H9 (cell line): ENCODE results near the gene TMEM164. TPM values are rescaled to one million over a fixed set of nuclear protein-coding genes. Genes with fewer than 3 reads are reported as not detected.

ENCODE experiments used
- DNase-seq: peaks from one replicate; pipeline ENCODE4 v3.0.0-alpha.2; 2017
- H2AFZ ChIP-seq: one replicate; pipeline ENCODE4 v1.6.1; 2013; ENCODE audit warnings: mild to moderate bottlenecking, low read length, control low read depth, moderate library complexity
- H2AK5ac ChIP-seq: 2 replicates; pipeline ENCODE4 v1.6.1; 2013; ENCODE audit warnings: low read length, control low read depth, mixed read lengths; ENCODE audit not compliant: insufficient read length
- H2BK120ac ChIP-seq: one replicate; pipeline ENCODE4 v1.6.1; 2013; ENCODE audit warnings: low read depth, mild to moderate bottlenecking, low read length, control low read depth, inconsistent platforms; ENCODE audit not compliant: poor library complexity, severe bottlenecking
- H2BK12ac ChIP-seq: 2 replicates; pipeline ENCODE4 v1.6.1; 2013; ENCODE audit warnings: low read length, control low read depth, mixed read lengths, low read depth; ENCODE audit not compliant: insufficient read length
- H2BK15ac ChIP-seq: 2 replicates; pipeline ENCODE4 v1.6.1; 2013; ENCODE audit warnings: low read depth, low read length, control low read depth
- H2BK20ac ChIP-seq: one replicate; pipeline ENCODE4 v1.6.1; 2013; ENCODE audit warnings: low read depth, mild to moderate bottlenecking, low read length, control low read depth, inconsistent platforms; ENCODE audit not compliant: poor library complexity, severe bottlenecking
- H2BK5ac ChIP-seq: 2 replicates; pipeline ENCODE4 v1.6.1; 2013; ENCODE audit warnings: low read length, control low read depth, mixed read lengths; ENCODE audit not compliant: insufficient read length
- H3K14ac ChIP-seq: 2 replicates; pipeline ENCODE4 v1.6.1; 2013; ENCODE audit warnings: low read length, control low read depth; ENCODE audit not compliant: insufficient read depth
- H3K18ac ChIP-seq: 2 replicates; pipeline ENCODE4 v1.6.1; 2013; ENCODE audit warnings: low read depth, mild to moderate bottlenecking, mixed read lengths, low read length, control low read depth; ENCODE audit not compliant: insufficient read length
- H3K23ac ChIP-seq: 2 replicates; pipeline ENCODE4 v1.6.1; 2013; ENCODE audit warnings: low read length, control low read depth, mixed read lengths, low read depth; ENCODE audit not compliant: insufficient read length
- H3K23me2 ChIP-seq: 2 replicates; pipeline ENCODE4 v1.6.1; 2013; ENCODE audit warnings: low read depth, mild to moderate bottlenecking, mixed read lengths, low read length, control low read depth; ENCODE audit not compliant: insufficient read length, poor library complexity, severe bottlenecking
- H3K27ac ChIP-seq: 2 replicates; pipeline ENCODE4 v1.5.1; 2013; ENCODE audit warnings: low read length, control low read depth, mixed read lengths, low read depth; ENCODE audit not compliant: insufficient read length
- H3K27me3 ChIP-seq: 2 replicates; pipeline ENCODE4 v1.6.1; 2013; ENCODE audit warnings: low read length, control low read depth, inconsistent platforms; ENCODE audit not compliant: insufficient read depth
- H3K4ac ChIP-seq: 2 replicates; pipeline ENCODE4 v1.6.1; 2013; ENCODE audit warnings: low read depth, mild to moderate bottlenecking, control low read depth, inconsistent platforms, low read length, moderate library complexity
- H3K4me1 ChIP-seq: 2 replicates; pipeline ENCODE4 v1.6.1; 2013; ENCODE audit warnings: low read length, control low read depth, inconsistent platforms; ENCODE audit not compliant: insufficient read depth
- H3K4me2 ChIP-seq: 2 replicates; pipeline ENCODE4 v1.6.1; 2013; ENCODE audit warnings: low read length, control low read depth, mixed read lengths; ENCODE audit not compliant: insufficient read length, insufficient read depth
- H3K56ac ChIP-seq: 2 replicates; pipeline ENCODE4 v1.6.1; 2013; ENCODE audit warnings: low read depth, mild to moderate bottlenecking, mixed read lengths, low read length, control low read depth; ENCODE audit not compliant: insufficient read length
- H3K79me1 ChIP-seq: 2 replicates; pipeline ENCODE4 v1.6.1; 2013; ENCODE audit warnings: low read depth, mild to moderate bottlenecking, moderate library complexity, low read length, control low read depth, inconsistent platforms; ENCODE audit not compliant: insufficient read depth, poor library complexity, severe bottlenecking
- H3K79me2 ChIP-seq: 2 replicates; pipeline ENCODE4 v1.6.1; 2013; ENCODE audit warnings: low read length, control low read depth, inconsistent platforms; ENCODE audit not compliant: insufficient read depth
- H3K9ac ChIP-seq: 2 replicates; pipeline ENCODE4 v1.6.1; 2013; ENCODE audit warnings: low read length, control low read depth, mixed read lengths; ENCODE audit not compliant: insufficient read length; ENCODE audit errors: extremely low read depth
- H3K9me3 ChIP-seq: one replicate; pipeline ENCODE4 v1.6.1; 2013; ENCODE audit warnings: low read depth, low read length, inconsistent platforms; ENCODE audit not compliant: control insufficient read depth
- H3T11ph ChIP-seq: one replicate; pipeline ENCODE4 v1.6.1; 2013; ENCODE audit warnings: mild to moderate bottlenecking, low read length, control low read depth, inconsistent platforms
- H4K20me1 ChIP-seq: one replicate; pipeline ENCODE4 v1.6.1; 2013; ENCODE audit not compliant: control insufficient read depth, insufficient read length, insufficient read depth
- H4K5ac ChIP-seq: 2 replicates; pipeline ENCODE4 v1.6.1; 2013; ENCODE audit warnings: low read depth, mild to moderate bottlenecking, mixed read lengths, low read length, control low read depth; ENCODE audit not compliant: insufficient read length
- H4K8ac ChIP-seq: replicated peaks from 2 replicates; pipeline ENCODE4 v1.6.1; 2013; ENCODE audit warnings: low read length, control low read depth, mixed read lengths, low read depth; ENCODE audit not compliant: insufficient read length
- H4K91ac ChIP-seq: 2 replicates; pipeline ENCODE4 v1.6.1; 2013; ENCODE audit warnings: low read depth, mild to moderate bottlenecking, moderate library complexity, mixed read lengths, low read length, control low read depth; ENCODE audit not compliant: insufficient read length
- H3K27ac Mint-ChIP-seq, 3 experiments: 2 replicates in 2 of 3; 3 replicates in 1 of 3; pipeline ENCODE4 v1.8.0; 2020 to 2021; ENCODE audit warnings: mixed read lengths in 3 of 3, mild to moderate bottlenecking in 1 of 3, moderate library complexity in 1 of 3
- H3K27me3 Mint-ChIP-seq: 2 replicates; pipeline ENCODE4 v1.8.0; 2021; ENCODE audit warnings: low read depth, mild to moderate bottlenecking, moderate library complexity, mixed read lengths
- H3K36me3 Mint-ChIP-seq, 3 experiments: 2 replicates in 2 of 3; 3 replicates in 1 of 3; pipeline ENCODE4 v1.8.0; 2020 to 2021; ENCODE audit warnings: low read depth in 3 of 3, mixed read lengths in 3 of 3; ENCODE audit not compliant: insufficient read depth in 1 of 3
- H3K4me1 Mint-ChIP-seq, 2 experiments: 2 replicates each; pipeline ENCODE4 v1.8.0; 2020; ENCODE audit warnings: mixed read lengths in 2 of 2
- H3K4me3 Mint-ChIP-seq, 2 experiments: 2 replicates in 1 of 2; 3 replicates in 1 of 2; pipeline ENCODE4 v1.8.0; 2020 to 2021; ENCODE audit warnings: mild to moderate bottlenecking in 2 of 2, mixed read lengths in 2 of 2, moderate library complexity in 1 of 2
- H3K9me3 Mint-ChIP-seq, 2 experiments: 2 replicates in 1 of 2; 3 replicates in 1 of 2; pipeline ENCODE4 v1.8.0; 2020; ENCODE audit warnings: mild to moderate bottlenecking in 2 of 2, mixed read lengths in 2 of 2, moderate library complexity in 1 of 2
- WGBS: extraction: QIAGEN DNeasy Blood & Tissue Kit; methylation state at CpG from one replicate; pipeline ENCODE4 v1.1.7; 2013; ENCODE audit warnings: missing lambda C conversion rate, low lambda C conversion rate, mixed read lengths; ENCODE audit not compliant: insufficient read length; ENCODE audit errors: extremely low coverage; 5-methylcytosine and 5-hydroxymethylcytosine counted together
- total RNA-seq: library from RNA; stranded (reverse); gene quantifications from 2 replicates; pipeline ENCODE4 v1.2.1, GENCODE V29; 2021
- TF ChIP-seq, protein P1 (sequence below): fragments of 200-600 bp; sonication (generic); conservative IDR thresholded peaks from 3 replicates; pipeline ENCODE4 v1.8.0; 2021; ENCODE audit warnings: antibody characterized with exemption, mild to moderate bottlenecking

TMEM164 gene
- total RNA-seq, 1 experiment from 2014 or later, result 30.4 TPM

DNA sequence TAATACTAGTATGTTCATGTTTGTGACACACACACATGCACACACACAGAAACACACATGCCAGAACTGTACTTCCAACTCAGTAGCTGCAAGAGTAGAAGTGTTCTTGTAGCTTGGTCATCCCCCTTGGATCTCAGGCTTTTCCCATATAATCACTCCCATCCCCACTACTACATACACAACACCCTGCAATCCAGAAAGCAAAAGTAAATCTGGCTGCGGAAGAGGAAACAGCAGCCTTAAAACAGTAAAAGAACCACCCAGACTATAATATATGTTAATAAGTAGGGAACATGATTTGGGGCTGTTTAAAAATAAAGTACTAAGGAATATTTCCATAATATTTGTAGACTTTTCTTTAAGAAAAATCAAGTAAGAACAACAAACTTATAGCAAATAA, 211.8 kb downstream of the TMEM164 start:
- H3K4ac ChIP-seq, result no peak overlapping the region
- Mint-ChIP-seq H3K27me3 (no peaks in the 10 kb centered on the region), H3K4me1 (peaks cover 8 to 13% of the 10 kb centered on the region in 2 experiments), H3K27ac (no peak overlapping the region), H3K9me3 (no peaks in the 10 kb centered on the region), H3K4me3 (no peak overlapping the region), H3K36me3 (no peaks in the 10 kb centered on the region; a peak in 1 of 7 replicates)
- H2BK5ac ChIP-seq, result no peak overlapping the region
- H2BK15ac ChIP-seq, result no peak overlapping the region
- H3K4me2 ChIP-seq, result no peak overlapping the region
- no peaks in the 10 kb centered on the region for H3K23me2 ChIP-seq
- no peak overlapping the region for H2BK20ac ChIP-seq
- H3K14ac ChIP-seq, result no peak overlapping the region
- H3K79me1 ChIP-seq, result no peaks in the 10 kb centered on the region
- H4K91ac ChIP-seq, result no peak overlapping the region
- no peak overlapping the region for H2AFZ ChIP-seq
- H4K5ac ChIP-seq, result no peak overlapping the region
- H3K9me3 ChIP-seq, result no peaks in the 10 kb centered on the region
- H3K27me3 ChIP-seq, result no peaks in the 10 kb centered on the region
- H3K4me1 ChIP-seq, result no peaks in the 10 kb centered on the region; the same call in 1 of the 2 replicates
- no peak overlapping the region for H4K8ac ChIP-seq
- no peak overlapping the region for H2AK5ac ChIP-seq
- DNase-seq, result no peak
- no peak overlapping the region for H3K23ac ChIP-seq
- no peak overlapping the region for H3K9ac ChIP-seq
- H3K27ac ChIP-seq, result no peak overlapping the region
- no peak overlapping the region for H2BK120ac ChIP-seq
- H3K18ac ChIP-seq, result no peak overlapping the region
- no CpG with 5 or more reads among the region's 1 CpG for WGBS
- H4K20me1 ChIP-seq, result no peaks in the 10 kb centered on the region
- H3K56ac ChIP-seq, result no peak overlapping the region
- H3K79me2 ChIP-seq, result no peaks in the 10 kb centered on the region
- TF ChIP-seq, protein P1, sequence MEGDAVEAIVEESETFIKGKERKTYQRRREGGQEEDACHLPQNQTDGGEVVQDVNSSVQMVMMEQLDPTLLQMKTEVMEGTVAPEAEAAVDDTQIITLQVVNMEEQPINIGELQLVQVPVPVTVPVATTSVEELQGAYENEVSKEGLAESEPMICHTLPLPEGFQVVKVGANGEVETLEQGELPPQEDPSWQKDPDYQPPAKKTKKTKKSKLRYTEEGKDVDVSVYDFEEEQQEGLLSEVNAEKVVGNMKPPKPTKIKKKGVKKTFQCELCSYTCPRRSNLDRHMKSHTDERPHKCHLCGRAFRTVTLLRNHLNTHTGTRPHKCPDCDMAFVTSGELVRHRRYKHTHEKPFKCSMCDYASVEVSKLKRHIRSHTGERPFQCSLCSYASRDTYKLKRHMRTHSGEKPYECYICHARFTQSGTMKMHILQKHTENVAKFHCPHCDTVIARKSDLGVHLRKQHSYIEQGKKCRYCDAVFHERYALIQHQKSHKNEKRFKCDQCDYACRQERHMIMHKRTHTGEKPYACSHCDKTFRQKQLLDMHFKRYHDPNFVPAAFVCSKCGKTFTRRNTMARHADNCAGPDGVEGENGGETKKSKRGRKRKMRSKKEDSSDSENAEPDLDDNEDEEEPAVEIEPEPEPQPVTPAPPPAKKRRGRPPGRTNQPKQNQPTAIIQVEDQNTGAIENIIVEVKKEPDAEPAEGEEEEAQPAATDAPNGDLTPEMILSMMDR, result no peak
- no peak overlapping the region for H2BK12ac ChIP-seq
- no peak overlapping the region for H3T11ph ChIP-seq
